Measurements from ENCODE around the gene MAP4K4. TPM values are rescaled to one million over a fixed set of nuclear protein-coding genes. Genes with fewer than 3 reads are reported as not detected.

Gene MAP4K4
- total RNA-seq, 1 donor from 2014 or later: 49.9 TPM

GRCh38 chr2:101788995-101789970 lies 91.8 kb downstream of the MAP4K4 start:
- no peak for DNase-seq (ENCODE audit: low spot score)

- DNase-seq (ENCODE audit: low spot score): no peak
Measured at GRCh38 chr2:101790416-101790815, 92.9 kb downstream of the MAP4K4 start.

- DNase-seq (ENCODE audit: low spot score): no peak
Measured at GRCh38 chr2:101790857-101791256, 93.3 kb downstream of the MAP4K4 start.

GRCh38 chr2:101792208-101792607 lies 94.7 kb downstream of the MAP4K4 start:
- no peak for DNase-seq (ENCODE audit: low spot score)

GRCh38 chr2:101793277-101793969 lies 95.9 kb downstream of the MAP4K4 start:
- DNase-seq (ENCODE audit: low spot score): no peak

GRCh38 chr2:101794141-101794540 lies 96.6 kb downstream of the MAP4K4 start:
- no peak for DNase-seq (ENCODE audit: low spot score)

- no peak for DNase-seq (ENCODE audit: low spot score)
Measured at GRCh38 chr2:101795033-101795432, 97.5 kb downstream of the MAP4K4 start.

GRCh38 chr2:101796825-101797600 lies 99.5 kb downstream of the MAP4K4 start:
- no peak for DNase-seq (ENCODE audit: low spot score)

GRCh38 chr2:101801496-101801895 lies 104.0 kb downstream of the MAP4K4 start:
- DNase-seq (ENCODE audit: low spot score): no peak

- DNase-seq (ENCODE audit: low spot score): peak; percentile 50
Measured at GRCh38 chr2:101802329-101802728, 104.8 kb downstream of the MAP4K4 start.

GRCh38 chr2:101803128-101803527 lies 105.6 kb downstream of the MAP4K4 start:
- DNase-seq (ENCODE audit: low spot score): no peak

- DNase-seq (ENCODE audit: low spot score): no peak
Measured at GRCh38 chr2:101803945-101804696, 106.6 kb downstream of the MAP4K4 start.

GRCh38 chr2:101805152-101806088 lies 107.9 kb downstream of the MAP4K4 start:
- no peak for DNase-seq (ENCODE audit: low spot score)

- no peak for DNase-seq (ENCODE audit: low spot score)
Measured at GRCh38 chr2:101806123-101806522, 108.6 kb downstream of the MAP4K4 start.

GRCh38 chr2:101806701-101807100 lies 109.2 kb downstream of the MAP4K4 start:
- DNase-seq (ENCODE audit: low spot score): no peak

- DNase-seq (ENCODE audit: low spot score): no peak
Measured at GRCh38 chr2:101807242-101807641, 109.7 kb downstream of the MAP4K4 start.

GRCh38 chr2:101808006-101808562 lies 110.6 kb downstream of the MAP4K4 start:
- DNase-seq (ENCODE audit: low spot score): no peak

GRCh38 chr2:101809698-101810097 lies 112.2 kb downstream of the MAP4K4 start:
- DNase-seq (ENCODE audit: low spot score): no peak

- DNase-seq (ENCODE audit: low spot score): no peak
Measured at GRCh38 chr2:101811226-101812015, 113.9 kb downstream of the MAP4K4 start.

All from ureter (tissue), 1 donor.